Measurements from ENCODE around the gene PDLIM3.

- TF ChIP-seq CTCF (IDR thresholded peaks at IDR 0.05) (no peak), POLR2A (IDR thresholded peaks at IDR 0.05) (no peak)
Observed at GRCh38 chr4:185523862-185524261, 11.4 kb downstream of the PDLIM3 start.
